ENCODE data around the gene HTR3E.

Gene HTR3E

DNA sequence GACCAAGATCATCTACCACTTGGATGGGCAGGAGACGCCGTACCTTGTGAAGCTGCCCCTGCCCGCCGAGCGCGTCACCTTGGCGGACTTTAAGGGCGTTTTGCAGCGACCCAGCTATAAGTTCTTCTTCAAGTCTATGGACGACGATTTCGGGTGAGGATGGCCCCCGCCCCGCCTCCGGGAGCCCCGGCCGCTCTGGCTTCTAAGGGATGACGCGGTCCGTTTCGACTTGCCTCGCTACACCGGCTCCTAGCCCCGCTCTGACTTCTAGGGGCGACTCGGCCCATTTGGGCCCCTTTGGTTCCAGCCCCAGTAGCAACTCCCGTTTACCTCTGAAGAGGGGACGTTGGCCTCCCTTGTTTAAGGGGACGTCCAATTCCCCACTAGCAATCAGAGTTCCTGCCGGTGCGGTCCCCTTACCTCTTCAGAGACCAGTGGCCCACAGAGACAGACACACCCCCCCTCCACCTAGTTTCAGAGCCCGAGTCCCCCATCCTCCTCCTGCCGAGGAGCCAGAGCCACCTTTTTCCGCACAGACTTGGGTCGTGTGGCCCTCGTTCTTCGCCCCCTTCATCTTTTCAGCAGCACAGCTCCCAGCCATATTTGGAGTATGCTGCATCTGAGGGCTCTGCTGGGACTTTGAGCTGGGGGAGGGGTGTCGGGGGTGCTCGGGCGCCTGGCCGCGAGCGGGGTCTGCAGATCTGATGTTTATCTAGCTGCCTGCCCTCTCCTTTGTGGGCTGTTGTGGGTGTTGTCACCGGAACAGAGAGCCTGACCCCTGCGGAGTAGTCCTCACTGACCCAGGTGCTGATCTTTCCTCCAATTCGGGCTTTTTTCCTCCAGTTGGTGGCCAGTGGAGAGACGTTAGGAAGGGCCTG is 59.0 kb downstream of the HTR3E start:
- no peak for DNase-seq (ENCODE audit: low read depth in 2 of 2, low spot score in 1 of 2)

DNA sequence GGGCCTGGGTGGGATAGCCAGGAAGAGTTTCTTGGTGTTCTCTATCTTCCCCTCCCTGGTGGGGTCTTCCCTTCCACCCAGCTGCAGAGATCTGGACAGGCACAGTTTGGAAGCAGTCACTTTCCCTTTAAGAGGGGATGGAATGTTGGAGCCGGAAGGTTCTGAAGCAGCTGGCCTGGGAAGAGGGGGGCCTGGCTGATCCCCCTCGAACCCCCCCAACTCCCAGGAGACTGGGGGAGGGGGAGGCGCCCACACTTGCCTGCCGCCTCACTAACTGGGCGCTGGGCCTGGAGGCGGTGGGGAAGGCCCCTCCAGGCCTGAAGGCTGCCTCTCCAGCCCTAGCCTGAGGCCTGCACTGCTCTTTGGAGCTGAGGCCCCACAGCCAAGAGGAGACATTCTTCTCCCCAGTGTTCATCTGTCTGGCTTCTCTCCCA is 59.7 kb downstream of the HTR3E start:
- no peak for DNase-seq (ENCODE audit: low read depth in 2 of 2, low spot score in 1 of 2)
